NCI-H526 treated with DMSO at 0.1 percent for 48 hours (cell line): Measurements from ENCODE around the gene SH3BGRL3.
"Not testable (repeated sequence)": the region's sequence is repeated elsewhere in the genome, so short reads cannot be mapped to it uniquely, and the experiment has no call there.

Experiments used
- DNase-seq: peaks from one replicate; lab custom pipeline; 2025; lab: John Stamatoyannopoulos, UW

SH3BGRL3 gene

DNA sequence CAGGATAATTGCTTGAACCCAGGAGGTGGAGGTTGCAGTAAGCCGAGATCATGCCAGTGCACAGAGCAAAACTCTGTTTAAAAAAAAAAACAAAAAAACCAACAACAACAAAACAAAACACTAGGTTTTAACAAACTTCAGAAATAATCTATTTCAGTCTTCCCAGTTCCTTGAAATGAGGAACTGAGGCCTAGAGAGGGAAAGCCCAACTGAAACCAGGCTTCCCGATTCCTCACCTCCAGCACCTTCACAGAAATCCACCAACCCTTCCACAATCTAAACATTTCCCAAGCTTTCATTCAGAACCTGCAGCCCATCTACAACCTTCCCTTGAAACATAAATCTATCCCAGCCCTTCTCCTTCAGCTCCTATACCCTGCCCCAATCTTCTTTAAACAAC is 37.3 kb downstream of the SH3BGRL3 start:
- no peak for DNase-seq

DNA sequence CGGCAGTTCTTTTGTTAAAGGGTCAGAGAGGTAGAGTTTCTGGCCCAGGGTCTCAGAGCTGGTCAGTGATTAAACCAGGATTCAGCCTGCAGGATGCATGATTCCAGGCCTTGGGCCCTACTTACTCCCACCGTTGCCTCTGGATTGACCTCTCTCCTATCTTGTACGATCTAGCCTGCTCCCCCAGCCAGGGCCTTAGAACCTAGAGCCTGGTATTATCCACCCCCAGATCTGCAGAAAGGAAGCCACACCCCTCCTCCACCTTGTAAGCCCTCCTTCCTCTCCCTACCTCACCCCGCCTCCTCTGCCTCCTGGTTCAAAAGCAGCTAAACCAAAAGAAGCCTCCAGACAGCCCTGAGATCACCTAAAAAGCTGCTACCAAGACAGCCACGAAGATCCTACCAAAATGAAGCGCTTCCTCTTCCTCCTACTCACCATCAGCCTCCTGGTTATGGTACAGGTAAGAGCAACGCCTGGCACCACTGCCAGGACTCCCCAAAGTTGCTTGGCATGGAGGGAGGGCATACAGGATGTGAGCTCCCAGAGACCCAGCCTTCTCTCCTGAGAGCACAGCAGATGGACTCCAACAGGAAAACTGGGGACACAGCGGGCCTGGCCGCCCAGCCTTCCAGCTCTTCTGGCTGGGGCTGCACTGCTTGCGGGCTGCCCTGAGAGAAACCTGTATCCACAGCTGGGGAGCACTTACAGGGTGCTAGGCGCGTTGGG is 37.9 kb downstream of the SH3BGRL3 start, which contains the start of gene CD52:
Gene CD52 (plus strand): TSS at position 347 of the 726 bp plus-strand sequence. CDS start 60 bp downstream, at position 407.
- no peak for DNase-seq

DNA sequence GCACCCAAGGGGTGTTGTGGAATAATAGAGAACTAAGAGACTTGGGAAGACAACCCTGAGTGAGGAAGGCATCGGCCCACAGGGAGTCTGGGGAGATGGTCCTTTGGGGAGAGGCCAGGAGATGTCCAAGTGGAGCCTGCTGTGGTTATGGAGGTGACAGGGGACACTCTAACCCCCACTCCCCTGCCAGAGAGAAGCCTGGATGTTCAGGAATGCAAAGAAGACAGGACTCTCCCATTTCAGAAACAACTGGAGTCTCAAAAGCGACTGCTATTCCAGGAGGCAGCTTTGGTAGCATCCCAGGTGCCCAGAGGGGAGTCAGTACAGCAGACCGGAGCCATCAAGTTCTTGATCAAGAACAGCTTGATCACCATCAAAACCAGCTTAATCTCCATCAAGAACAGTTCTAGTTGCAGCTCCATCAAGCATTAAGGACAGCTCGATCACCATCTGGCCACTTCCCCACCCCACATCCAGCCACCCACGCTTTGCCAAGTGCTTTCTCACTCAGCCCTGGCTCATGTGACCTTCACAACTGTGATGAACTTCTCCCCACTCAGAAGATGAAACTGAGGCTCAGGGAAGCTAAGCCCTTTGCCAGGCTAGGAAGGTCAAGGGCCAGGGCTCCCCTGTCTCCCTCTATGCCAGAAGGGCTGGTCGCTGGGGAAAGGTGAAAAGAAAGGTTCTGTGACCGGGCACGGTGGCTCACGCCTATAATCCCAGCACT is 38.6 kb downstream of the SH3BGRL3 start:
- DNase-seq: no peak

DNA sequence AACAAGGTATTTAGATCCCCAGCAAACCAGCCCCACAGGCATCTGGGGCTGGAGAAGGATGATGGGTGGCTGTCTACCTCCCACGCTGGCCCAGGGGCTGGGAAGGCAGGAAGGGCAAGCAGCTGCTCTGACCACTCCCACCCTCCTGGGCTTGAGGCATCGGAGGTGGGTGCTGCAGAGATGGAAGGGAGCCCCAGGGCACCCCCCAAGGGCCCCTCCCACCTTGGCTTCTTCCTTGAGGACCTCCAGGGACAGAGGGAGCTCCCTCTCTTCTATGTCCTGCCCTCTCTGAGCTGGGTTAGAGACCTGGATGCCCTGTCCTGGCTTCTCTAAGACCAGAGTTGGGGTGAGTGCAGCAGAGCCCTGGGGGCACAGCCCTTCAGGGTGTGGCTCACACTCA is 41.0 kb downstream of the SH3BGRL3 start:
- no peak for DNase-seq

DNA sequence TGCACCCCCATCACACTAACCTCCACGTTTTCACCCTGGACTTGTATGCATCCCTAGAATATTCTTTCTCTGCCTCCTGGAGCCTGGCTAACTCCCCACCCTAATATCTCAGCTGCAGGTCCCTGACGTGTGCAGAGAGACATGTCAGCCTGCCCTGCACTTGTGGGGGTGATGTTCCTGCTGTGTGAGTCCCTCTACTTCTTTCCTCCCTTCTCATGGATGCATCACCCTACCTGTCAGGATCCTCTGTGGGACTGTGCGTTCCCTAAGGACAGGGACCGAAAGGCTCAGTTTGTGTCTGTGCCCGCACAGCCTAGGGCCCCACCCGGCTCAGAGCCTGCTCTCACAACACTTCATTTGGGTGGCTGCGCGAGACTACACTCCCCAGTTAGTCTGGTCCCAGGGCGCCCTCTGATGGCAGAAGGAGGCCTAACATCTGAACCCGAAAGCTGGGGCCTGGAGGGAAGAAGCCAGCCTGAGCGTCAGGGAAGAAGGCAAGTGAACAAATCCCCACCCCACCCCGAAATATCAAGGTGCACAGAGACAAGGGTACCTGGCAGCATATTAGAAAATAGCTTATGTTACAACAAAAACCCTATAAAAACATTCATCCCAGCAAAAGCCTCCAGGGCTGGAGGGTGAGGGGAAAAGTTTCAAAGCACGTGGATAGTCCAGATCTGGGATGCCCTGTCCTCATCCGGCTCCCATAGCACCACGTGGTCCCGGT is 41.6 kb downstream of the SH3BGRL3 start:
- DNase-seq: peak; percentile 36

DNA sequence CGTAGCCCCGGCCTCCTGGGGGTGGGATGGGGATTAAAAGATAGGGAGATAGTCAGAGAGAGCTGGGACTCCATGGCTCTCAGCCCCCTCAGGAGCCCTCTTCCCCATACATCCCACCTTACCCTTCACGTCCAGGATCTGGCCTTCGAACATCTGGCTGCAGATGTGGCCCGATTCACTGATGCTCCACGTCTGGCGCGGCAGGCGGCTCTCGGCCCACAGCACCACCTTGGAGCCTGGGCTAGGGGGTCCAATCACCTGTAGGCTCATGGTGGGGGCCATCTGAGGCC is 42.1 kb downstream of the SH3BGRL3 start:
- DNase-seq: no peak

DNA sequence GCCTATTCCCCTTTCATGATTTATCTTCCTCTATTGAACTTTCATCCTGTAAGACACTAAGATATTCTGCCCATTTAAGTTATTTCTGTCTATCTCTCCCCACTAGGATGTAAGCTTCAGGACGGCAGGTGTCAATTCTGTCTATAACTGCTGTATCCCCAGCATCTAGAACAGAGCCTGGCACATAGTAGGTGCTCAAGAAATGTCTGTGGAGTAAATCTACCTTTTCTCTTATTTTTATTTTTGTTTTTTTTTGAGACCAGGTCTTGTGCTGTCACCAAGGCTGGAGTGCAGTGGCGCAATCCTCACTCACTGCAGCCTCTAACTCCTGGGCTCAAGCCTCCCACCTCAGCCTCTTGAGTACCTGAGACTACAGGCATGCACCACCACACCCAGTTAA is 43.5 kb downstream of the SH3BGRL3 start:
- no peak for DNase-seq

DNA sequence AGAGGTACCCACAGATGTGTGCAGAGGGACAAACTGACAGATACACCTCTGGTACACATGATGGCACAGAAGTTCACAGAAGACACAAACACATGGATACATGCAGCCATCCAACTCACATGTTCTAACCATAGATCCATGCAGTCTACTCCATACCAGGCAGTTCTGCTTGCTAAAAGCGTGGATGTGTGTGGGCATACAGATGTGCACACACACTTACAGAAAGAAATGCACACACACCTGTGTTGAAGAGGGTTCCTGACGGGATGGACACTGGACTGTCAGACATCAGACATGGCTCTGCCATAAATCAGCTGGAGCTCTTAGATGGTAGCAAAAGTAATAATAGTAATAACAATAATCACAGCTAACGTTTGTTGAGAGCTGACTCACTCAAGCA is 44.7 kb downstream of the SH3BGRL3 start:
- DNase-seq: no peak

DNA sequence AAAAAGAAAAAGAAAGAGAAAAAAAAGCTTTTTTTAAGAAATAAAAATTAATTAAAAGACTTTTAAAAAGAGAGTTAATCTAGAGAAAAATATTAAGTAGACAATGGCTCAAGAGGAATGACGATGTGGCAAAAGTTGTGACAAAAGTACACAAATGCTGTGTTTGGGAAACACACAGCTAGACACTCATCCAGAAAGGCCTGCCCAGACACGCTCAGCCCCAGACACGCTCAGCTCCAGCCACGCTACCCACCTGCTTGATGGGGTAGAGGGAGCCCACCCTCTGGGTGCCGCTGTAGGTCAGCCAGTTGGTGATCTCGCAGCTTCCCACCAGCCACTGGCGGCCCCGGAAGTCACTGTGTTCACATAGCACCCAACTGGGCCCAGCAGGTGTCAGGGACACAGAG is 48.1 kb downstream of the SH3BGRL3 start:
- no peak for DNase-seq

DNA sequence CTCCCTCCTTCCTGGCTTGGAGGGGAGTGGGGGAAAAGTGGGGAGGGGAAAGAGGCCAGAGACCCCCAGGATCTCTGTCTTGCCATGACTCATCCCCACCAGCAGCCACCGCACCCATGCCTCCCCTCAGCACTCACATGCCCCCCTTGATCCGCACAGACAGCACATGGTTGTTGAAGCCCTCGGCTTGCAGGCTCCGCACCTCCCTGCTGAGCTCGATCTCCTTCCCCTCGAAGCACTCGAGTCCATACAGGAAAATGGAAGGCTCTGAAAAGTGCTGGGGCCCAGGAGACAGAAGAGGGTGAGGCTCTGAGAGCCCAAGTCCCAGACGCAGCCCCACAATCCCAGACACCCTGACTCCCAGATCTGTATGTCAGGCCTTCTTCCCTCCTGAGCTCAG is 48.7 kb downstream of the SH3BGRL3 start:
- DNase-seq: no peak

DNA sequence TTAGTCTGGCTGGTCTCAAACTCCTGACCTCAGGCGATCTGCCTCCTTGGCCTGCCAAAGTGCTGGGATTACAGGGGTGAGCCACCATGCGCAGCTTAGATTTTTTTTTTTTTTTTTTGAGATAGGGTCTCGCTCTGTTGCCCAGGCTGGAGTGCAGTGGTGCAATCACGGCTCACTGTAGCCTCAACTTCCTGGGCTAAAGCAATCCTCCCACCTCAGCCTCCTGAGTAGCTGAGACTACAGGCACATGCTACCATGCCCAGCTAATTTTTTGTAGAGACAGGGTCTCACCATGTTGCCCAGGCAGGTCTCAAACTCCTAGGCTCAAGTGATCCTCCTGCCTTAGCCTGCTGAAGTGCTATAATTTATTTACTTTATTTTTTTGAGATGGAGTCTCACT is 49.5 kb downstream of the SH3BGRL3 start:
- DNase-seq: not testable (repeated sequence)

DNA sequence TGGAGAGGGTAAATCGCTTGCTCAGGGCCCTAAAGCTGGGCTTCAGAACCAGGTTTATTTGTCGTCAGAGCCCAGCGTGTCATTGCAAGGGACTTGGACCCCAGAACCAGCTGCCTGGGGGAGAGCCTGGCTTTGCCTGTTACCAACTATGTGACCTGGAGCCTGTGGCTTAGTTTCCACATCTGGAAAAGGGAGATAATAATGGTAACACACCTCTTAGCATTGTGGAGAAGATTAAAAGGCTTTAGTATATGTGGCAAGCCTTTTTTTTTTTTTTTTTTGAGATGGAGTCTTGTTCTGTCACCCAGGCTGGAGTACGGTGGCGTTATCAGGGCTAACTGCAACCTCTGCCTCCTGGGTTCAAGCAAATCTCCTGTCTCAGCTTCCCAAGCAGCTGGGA is 50.4 kb downstream of the SH3BGRL3 start:
- DNase-seq: no peak
